Subcutaneous adipose tissue (tissue), 4 donors: ENCODE data around the gene SLC25A39. TPM values are rescaled to one million over a fixed set of nuclear protein-coding genes. Genes with fewer than 3 reads are reported as not detected.

Experiments
- small RNA-seq: library from RNA; depleted of rRNA; stranded (forward); fragments of <200 nt; gene quantifications from one replicate; pipeline ENCODE3, GENCODE V24; 2016
- total RNA-seq, 4 donors: library from RNA; depleted of rRNA; stranded (reverse); fragments of >200 nt; gene quantifications; one replicate each; pipeline ENCODE4 v1.1.0, GENCODE V29; 2016
- TF ChIP-seq, protein P1 (sequence below): fragments of 450-650 bp; IDR thresholded peaks from one replicate; pipeline ENCODE4 v1.5.1; 2016; ENCODE audit warnings: low read depth, mild to moderate bottlenecking, control low read depth, antibody characterized with exemption, moderate library complexity

SLC25A39 gene
- total RNA-seq, 4 donors from 2014 or later: 35.7 to 55.4 (median 42.5) TPM

DNA sequence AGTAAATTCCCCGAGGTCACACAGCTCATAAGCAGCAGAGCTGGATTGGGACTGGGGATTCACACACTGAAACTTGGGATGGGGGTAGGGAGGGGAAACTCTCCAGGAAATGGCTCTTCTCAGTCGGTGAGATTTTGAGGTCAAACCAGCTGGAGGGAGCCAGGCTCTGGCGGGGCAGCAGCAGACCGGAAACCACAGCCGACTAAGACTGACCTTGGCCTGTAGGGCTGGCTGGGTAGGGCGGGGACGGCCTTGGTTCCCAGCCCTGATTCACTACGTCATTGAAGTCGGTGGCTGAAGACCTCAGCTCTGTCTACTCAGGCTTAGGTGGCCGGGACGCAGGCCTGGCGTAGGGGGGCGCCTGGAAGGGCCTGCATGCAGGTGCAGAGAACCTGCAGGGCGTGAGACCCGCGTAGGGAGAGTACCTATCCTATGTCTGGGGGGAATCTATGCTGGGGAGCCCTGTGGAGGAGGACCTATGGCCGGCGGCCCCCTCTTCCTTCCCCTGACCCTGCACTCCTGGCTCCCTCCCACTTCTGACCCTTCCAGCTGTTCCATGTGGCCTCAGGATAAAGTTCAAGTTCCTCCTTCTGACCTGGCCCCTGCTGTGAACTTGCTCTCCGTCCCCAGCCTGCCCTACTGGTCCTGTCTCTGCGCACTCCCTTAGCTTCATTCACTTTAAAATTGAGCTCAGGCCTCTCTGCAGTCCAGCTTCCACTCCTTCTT, 44.8 kb downstream of the SLC25A39 start:
- TF ChIP-seq, protein P1, sequence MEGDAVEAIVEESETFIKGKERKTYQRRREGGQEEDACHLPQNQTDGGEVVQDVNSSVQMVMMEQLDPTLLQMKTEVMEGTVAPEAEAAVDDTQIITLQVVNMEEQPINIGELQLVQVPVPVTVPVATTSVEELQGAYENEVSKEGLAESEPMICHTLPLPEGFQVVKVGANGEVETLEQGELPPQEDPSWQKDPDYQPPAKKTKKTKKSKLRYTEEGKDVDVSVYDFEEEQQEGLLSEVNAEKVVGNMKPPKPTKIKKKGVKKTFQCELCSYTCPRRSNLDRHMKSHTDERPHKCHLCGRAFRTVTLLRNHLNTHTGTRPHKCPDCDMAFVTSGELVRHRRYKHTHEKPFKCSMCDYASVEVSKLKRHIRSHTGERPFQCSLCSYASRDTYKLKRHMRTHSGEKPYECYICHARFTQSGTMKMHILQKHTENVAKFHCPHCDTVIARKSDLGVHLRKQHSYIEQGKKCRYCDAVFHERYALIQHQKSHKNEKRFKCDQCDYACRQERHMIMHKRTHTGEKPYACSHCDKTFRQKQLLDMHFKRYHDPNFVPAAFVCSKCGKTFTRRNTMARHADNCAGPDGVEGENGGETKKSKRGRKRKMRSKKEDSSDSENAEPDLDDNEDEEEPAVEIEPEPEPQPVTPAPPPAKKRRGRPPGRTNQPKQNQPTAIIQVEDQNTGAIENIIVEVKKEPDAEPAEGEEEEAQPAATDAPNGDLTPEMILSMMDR: no peak

DNA sequence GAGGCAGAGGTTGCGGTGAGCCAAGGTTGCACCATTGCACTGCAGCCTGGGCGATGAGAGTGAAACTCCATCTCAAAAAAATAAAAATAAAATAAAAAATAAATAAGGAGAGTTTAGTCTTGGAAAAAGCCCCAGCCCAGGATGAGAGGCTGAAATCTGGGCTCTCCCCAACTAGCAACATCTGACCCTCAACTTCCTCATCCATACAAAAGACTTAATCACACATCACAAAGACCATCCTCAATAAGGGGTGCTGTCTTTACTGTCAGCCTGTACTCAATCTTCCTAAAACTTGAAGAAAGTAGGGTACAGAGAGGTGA, 45.3 kb downstream of the SLC25A39 start:
- TF ChIP-seq, protein P1: no peak

DNA sequence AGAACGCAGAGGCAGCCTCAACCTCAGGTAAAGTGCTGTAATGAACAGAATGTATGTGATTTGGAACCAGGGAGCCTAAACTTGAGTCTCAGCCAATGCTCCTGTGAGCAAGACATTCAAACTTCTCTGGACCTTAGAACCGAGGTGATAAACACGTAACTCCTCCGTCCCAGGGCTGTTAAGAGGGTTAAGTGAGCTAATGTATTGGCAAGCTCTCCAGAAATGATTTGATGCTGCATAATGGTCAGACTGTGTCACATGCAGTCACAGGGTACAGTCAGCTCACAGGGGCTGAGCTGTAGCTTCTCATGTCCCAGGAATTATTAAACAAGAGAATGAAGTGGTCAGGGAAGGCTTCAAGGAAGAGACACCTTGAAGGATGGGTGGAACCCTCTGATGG, 46.6 kb downstream of the SLC25A39 start:
- TF ChIP-seq, protein P1: no peak

DNA sequence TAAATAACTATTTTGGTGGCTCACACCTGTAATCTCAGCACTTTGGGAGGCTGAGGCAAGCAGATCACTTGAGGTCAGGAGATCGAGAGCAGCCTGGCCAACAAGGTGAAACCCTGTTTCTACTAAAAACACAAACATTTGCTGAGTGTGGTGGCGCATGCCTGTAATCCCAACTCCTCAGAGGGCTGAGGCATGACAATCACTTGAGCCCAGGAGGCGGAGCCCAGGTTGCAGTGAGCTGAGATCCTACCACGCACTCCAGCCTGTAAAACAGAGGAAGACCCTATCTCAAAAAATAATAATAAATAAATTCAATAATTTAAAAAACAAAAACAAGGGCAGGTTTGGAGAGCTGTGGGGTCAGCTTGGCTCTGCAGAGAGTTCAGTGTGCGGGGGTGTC, 51.0 kb downstream of the SLC25A39 start:
- TF ChIP-seq, protein P1: no peak

DNA sequence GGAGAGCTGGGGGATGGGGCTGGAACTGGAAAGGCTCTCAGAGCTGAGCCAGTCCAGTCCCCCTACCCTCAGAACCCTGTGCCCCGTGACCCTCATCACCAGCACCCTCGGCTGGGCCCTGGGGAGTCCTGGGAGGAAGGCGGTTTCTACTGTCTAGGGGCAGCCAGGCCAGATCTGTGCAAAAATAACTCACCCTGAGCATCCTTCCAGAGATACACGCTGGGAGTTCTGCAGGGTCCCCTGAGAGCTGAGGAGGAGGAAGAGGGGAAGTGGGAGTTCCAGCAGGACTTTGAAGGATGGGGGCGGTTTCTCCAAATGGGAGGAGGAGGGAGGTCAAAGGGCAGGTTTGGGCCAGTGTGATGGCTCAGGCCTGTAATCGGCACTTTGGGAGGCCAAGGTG, 51.7 kb downstream of the SLC25A39 start:
- TF ChIP-seq, protein P1: no peak

DNA sequence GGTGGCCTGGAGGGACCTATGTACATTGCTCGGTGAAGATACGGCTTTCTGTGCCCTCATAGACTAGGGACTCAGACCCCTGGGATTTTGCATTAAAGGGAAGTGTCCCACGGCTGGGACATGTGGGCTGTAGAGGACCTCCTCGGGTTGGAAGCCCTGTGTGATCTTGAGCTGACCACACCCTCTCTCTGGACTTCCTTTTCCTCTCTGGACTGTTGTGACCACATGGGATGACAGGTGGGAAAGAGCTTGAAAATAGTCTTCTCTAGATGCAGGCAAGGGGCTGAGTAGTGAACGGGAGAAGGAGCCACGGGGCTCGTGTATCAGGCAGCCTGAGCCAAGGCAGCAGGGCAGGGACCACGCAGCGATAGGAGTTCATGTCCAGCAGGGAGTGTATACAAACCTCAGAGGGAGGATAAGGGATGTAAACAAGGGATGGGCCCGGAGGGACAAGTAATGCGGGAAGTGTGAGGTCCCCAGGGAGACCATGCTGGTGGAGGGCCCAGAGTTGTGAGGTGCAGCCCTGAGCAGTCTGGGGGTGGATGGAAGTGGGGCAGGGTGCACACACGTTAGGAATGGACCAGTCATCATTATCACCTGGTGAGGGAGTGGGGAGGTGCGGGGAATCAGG, 52.2 kb downstream of the SLC25A39 start:
- TF ChIP-seq, protein P1: no peak

Small RNA genes within 50 kb of the gene (small RNA-seq; reads per million reads assigned to genes)
- gene RF00012 (not detected), gene RN7SL507P (not detected), gene RNU6-453P (not detected)

Other genes starting within 250 kb of the SLC25A39 start
- 10 to 100 TPM; 23.3 to 91.7 (median 42.4) TPM for gene HDAC5, start 201.2 kb downstream of the SLC25A39 start, total RNA-seq
- 1 to 10 TPM in 3 of 4 donors, under 1 TPM in 1; 0.82 to 3.6 (median 1.8) TPM for gene HROB, start 182.9 kb downstream of the SLC25A39 start, total RNA-seq
- gene ASB16, start 154.1 kb downstream of the SLC25A39 start, total RNA-seq: not detected
- gene TMUB2, start 137.9 kb downstream of the SLC25A39 start, total RNA-seq: 10 to 100 TPM; 26.6 to 36.0 (median 33.2) TPM
- 10 to 100 TPM; 11.7 to 31.6 (median 28.2) TPM for gene ATXN7L3, start 124.9 kb downstream of the SLC25A39 start, total RNA-seq
- 10 to 100 TPM; 23.5 to 63.5 (median 35.3) TPM for gene UBTF, start 105.1 kb downstream of the SLC25A39 start, total RNA-seq
- under 1 TPM in 2 of 4 donors, not detected in 2; under 0.01 to 0.16 TPM for gene SLC4A1, start 56.7 kb downstream of the SLC25A39 start, total RNA-seq
- gene RUNDC3A, start 16.2 kb downstream of the SLC25A39 start, total RNA-seq: under 1 TPM in 1 of 4 donors, not detected in 3; 0.51 TPM
- gene GRN, start 20.5 kb upstream of the SLC25A39 start, total RNA-seq: 100 to 1,000 TPM; 201 to 823 (median 325) TPM
- gene FAM171A2, start 39.0 kb upstream of the SLC25A39 start, total RNA-seq: 1 to 10 TPM in 2 of 4 donors, under 1 TPM in 2; 0.66 to 6.2 (median 1.1) TPM
- under 1 TPM in 3 of 4 donors, not detected in 1; 0.44 to 0.65 (median 0.57) TPM for gene ITGA2B, start 64.8 kb upstream of the SLC25A39 start, total RNA-seq
- 10 to 100 TPM; 33.8 to 49.3 (median 39.1) TPM for gene GPATCH8, start 178.6 kb upstream of the SLC25A39 start, total RNA-seq
- 1 to 10 TPM in 2 of 4 donors, under 1 TPM in 2; 0.75 to 5.6 (median 1.6) TPM for gene FZD2, start 232.7 kb upstream of the SLC25A39 start, total RNA-seq